GM23338 (cell line): ENCODE data around the gene RPS21. TPM values are rescaled to one million over a fixed set of nuclear protein-coding genes. Genes with fewer than 3 reads are reported as not detected.
A peak's percentile ranks its signal among the peaks of the same experiment; 100 is the strongest.

Source experiments
- ATAC-seq: fragments of 200-7000 bp; cut with Tn5 transposase; 3 replicates; pipeline ENCODE4 v1.9.1; 2020
- DNase-seq: peaks from one replicate; pipeline ENCODE4 v3.0.0-alpha.2; 2015; ENCODE audit warnings: low spot score
- H2AFZ ChIP-seq: fragments of 200-600 bp; sonication (generic); 2 replicates; pipeline ENCODE4 v1.8.0; 2016; ENCODE audit warnings: antibody characterized with exemption, mild to moderate bottlenecking, moderate library complexity
- H3F3A ChIP-seq: fragments of 200-600 bp; sonication (generic); replicated peaks from 2 replicates; pipeline ENCODE4 v1.8.0; 2017; ENCODE audit warnings: antibody characterized with exemption, mixed run types, low read depth
- H3K27ac ChIP-seq: fragments of 200-600 bp; sonication (generic); 2 replicates; pipeline ENCODE4 v1.6.1; 2016; ENCODE audit warnings: low read depth
- H3K27me3 ChIP-seq: fragments of 200-600 bp; sonication (generic); 2 replicates; pipeline ENCODE4 v1.8.0; 2016; ENCODE audit warnings: mild to moderate bottlenecking, mixed run types, moderate library complexity; ENCODE audit not compliant: insufficient read depth
- H3K36me3 ChIP-seq: fragments of 200-600 bp; sonication (generic); 2 replicates; pipeline ENCODE4 v1.8.0; 2016; ENCODE audit warnings: mild to moderate bottlenecking; ENCODE audit not compliant: insufficient read depth
- H3K4me1 ChIP-seq: fragments of 200-600 bp; sonication (generic); 2 replicates; pipeline ENCODE4 v1.8.0; 2016; ENCODE audit warnings: mild to moderate bottlenecking, moderate library complexity; ENCODE audit not compliant: insufficient read depth
- H3K4me2 ChIP-seq: fragments of 200-600 bp; sonication (generic); 2 replicates; pipeline ENCODE4 v1.7.1; 2017; ENCODE audit warnings: mixed run types
- H3K4me3 ChIP-seq: fragments of 200-600 bp; sonication (generic); 2 replicates; pipeline ENCODE4 v1.6.1; 2016; ENCODE audit warnings: mixed run types
- H3K79me2 ChIP-seq: fragments of 200-600 bp; sonication (generic); replicated peaks from 2 replicates; pipeline ENCODE4 v1.8.0; 2017; ENCODE audit warnings: mild to moderate bottlenecking; ENCODE audit not compliant: insufficient read depth
- H3K9me2 ChIP-seq: fragments of 200-600 bp; sonication (generic); 2 replicates; pipeline ENCODE4 v1.8.0; 2017; ENCODE audit not compliant: insufficient read depth
- H4K20me1 ChIP-seq: fragments of 200-600 bp; sonication (generic); replicated peaks from 2 replicates; pipeline ENCODE4 v1.8.0; 2017; ENCODE audit warnings: mild to moderate bottlenecking; ENCODE audit not compliant: insufficient read depth
- H3K27ac Mint-ChIP-seq: 2 replicates; pipeline ENCODE4 v1.8.0; 2020; ENCODE audit warnings: inconsistent platforms, mild to moderate bottlenecking, moderate library complexity, mixed read lengths
- H3K27me3 Mint-ChIP-seq: 3 replicates; pipeline ENCODE4 v1.8.0; 2022; ENCODE audit warnings: low read depth, mild to moderate bottlenecking, moderate library complexity, mixed read lengths, inconsistent platforms; ENCODE audit not compliant: insufficient read depth, poor library complexity
- H3K36me3 Mint-ChIP-seq: 3 replicates; pipeline ENCODE4 v1.8.0; 2021; ENCODE audit warnings: low read depth, mild to moderate bottlenecking, inconsistent platforms, moderate library complexity, mixed read lengths
- H3K4me1 Mint-ChIP-seq: 3 replicates; pipeline ENCODE4 v1.8.0; 2020; ENCODE audit warnings: mild to moderate bottlenecking, inconsistent platforms, mixed read lengths
- H3K4me3 Mint-ChIP-seq: 3 replicates; pipeline ENCODE4 v1.8.0; 2021; ENCODE audit warnings: moderate library complexity, mild to moderate bottlenecking, inconsistent platforms, mixed read lengths
- H3K9me3 Mint-ChIP-seq: 3 replicates; pipeline ENCODE4 v1.8.0; 2020; ENCODE audit warnings: moderate library complexity, mild to moderate bottlenecking, inconsistent platforms, mixed read lengths
- CREB1 ChIP-seq: fragments of 250-450 bp; sonication (Bioruptor Pico); IDR thresholded peaks from 2 replicates; pipeline ENCODE4 v1.5.0; 2020; ENCODE audit warnings: low read depth, mild to moderate bottlenecking, moderate library complexity
- EZH2 ChIP-seq: fragments of 200-600 bp; sonication (generic); IDR thresholded peaks from one replicate; pipeline ENCODE4 v1.8.0; 2017; ENCODE audit warnings: antibody characterized with exemption, mild to moderate bottlenecking, low read depth; ENCODE audit not compliant: unreplicated experiment
- EZH2phosphoT487 ChIP-seq: fragments of 200-600 bp; sonication (generic); IDR thresholded peaks from one replicate; pipeline ENCODE4 v1.8.1; 2018; ENCODE audit warnings: antibody characterized with exemption; ENCODE audit not compliant: unreplicated experiment
- JUNB ChIP-seq: IDR thresholded peaks from one replicate; pipeline ENCODE4 v1.6.1; 2016; ENCODE audit warnings: antibody characterized with exemption; ENCODE audit not compliant: unreplicated experiment
- NANOG ChIP-seq: IDR thresholded peaks from 2 replicates; pipeline ENCODE4 v1.6.1; 2016; ENCODE audit warnings: antibody characterized with exemption, borderline replicate concordance
- POLR2AphosphoS5 ChIP-seq: IDR thresholded peaks from 2 replicates; pipeline ENCODE4 v1.6.1; 2016; ENCODE audit warnings: antibody characterized with exemption, low read depth
- STAT1 ChIP-seq: IDR thresholded peaks from one replicate; pipeline ENCODE4 v1.6.1; 2016; ENCODE audit warnings: antibody characterized with exemption; ENCODE audit not compliant: unreplicated experiment
- ZNF114 ChIP-seq: fragments of 250-450 bp; sonication (Bioruptor Pico); IDR thresholded peaks from 2 replicates; pipeline ENCODE4 v1.5.0; 2020; ENCODE audit warnings: mild to moderate bottlenecking, moderate library complexity
- ZNF331 ChIP-seq: fragments of 250-450 bp; sonication (Bioruptor Pico); IDR thresholded peaks from 2 replicates; pipeline ENCODE4 v1.5.0; 2020; ENCODE audit warnings: low read depth, mild to moderate bottlenecking, moderate library complexity
- polyA plus RNA-seq: library from polyadenylated mRNA; unstranded; fragments of >200 nt; fragmentation: Nextera tagmentation; extraction: Ambion mirVana; gene quantifications from 2 replicates; pipeline ENCODE4 v1.2.1, GENCODE V29; 2016
- total RNA-seq: library from RNA; depleted of rRNA; stranded (reverse); fragments of >200 nt; shearing (Covaris generic); gene quantifications from 2 replicates; pipeline ENCODE4 v1.2.3, GENCODE V29; 2014
- TF ChIP-seq, protein P1 (sequence below): IDR thresholded peaks from 2 replicates; pipeline ENCODE4 v1.6.1; 2016; ENCODE audit warnings: antibody characterized with exemption
- TF ChIP-seq, protein P2 (sequence below), 2 experiments: fragments of 200-600 bp in 1 of 2; sonication (generic) in 1 of 2; conservative IDR thresholded peaks; 2 replicates each; pipeline versions ENCODE4 v1.5.1 to v1.6.1; 2016 to 2017; ENCODE audit warnings: antibody characterized with exemption in 2 of 2, low read depth in 2 of 2, mild to moderate bottlenecking in 2 of 2, moderate library complexity in 1 of 2
- TF ChIP-seq, protein P3 (sequence below): IDR thresholded peaks from one replicate; pipeline ENCODE4 v1.6.1; 2018; ENCODE audit warnings: antibody characterized with exemption; ENCODE audit not compliant: unreplicated experiment

RPS21 gene
- total and polyA plus RNA-seq, 2 experiments from 2014 or later: 759 to 2,298 TPM

DNA sequence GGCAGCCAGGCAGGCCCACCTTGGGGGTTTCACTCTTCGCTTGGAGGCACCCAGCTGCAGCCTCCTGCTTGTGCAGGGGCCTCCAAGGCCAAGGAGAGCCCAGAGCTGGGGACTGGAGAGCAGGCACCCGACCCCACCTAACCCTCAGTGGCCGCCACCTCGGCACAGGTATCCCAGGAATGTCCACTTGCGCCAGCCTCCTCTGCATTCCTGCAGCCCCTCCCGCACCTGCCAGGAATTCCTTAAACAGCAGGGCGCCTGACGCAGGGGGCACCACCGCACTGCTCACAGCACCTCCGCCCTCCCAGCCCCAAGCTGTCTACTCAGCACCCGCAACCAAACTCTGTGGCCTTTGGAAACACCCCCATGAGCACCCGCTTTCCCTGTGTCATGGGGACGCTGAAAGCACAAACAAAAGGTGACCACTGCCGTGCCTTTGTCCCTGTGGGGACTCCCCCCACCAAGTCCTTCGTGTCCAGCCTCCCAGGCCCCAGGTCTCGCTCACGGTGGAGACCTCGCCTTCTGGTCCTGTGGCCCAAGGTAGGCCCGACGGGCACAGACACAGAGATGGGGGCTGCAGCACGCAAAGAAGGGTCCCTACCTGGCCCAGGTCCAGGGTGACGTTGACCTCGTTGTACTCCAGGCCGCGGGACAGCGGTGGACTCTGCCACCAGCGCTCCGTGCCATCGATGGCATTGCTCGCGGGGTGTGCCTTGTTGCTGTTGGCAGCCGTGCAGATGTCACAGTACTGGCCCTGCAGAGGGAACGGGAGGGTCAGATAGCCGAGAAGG lies 24.9 kb upstream of the RPS21 start:
- peak overlapping the region; percentile 48; the same call in 2 of the 3 replicates for H3K4me3 Mint-ChIP-seq
- H3K4me2 ChIP-seq: peak overlapping the region; percentile 97
- H3K9me3 Mint-ChIP-seq: no peaks in the 10 kb centered on the region
- H3K4me1 Mint-ChIP-seq: peaks cover 47% of the 10 kb centered on the region
- peaks cover 47% of the 10 kb centered on the region for H3K4me1 ChIP-seq
- H3K36me3 ChIP-seq: no peaks in the 10 kb centered on the region
- H3K4me3 ChIP-seq: peak overlapping the region; percentile 41; the same call in 1 of the 2 replicates
- H3K79me2 ChIP-seq: peaks cover 88% of the 10 kb centered on the region
- no peaks in the 10 kb centered on the region for H3K9me2 ChIP-seq
- ATAC-seq (peak; percentile 59), DNase-seq (peak; percentile 96)
- H4K20me1 ChIP-seq: peaks cover 6% of the 10 kb centered on the region
- peaks cover 18% of the 10 kb centered on the region for H3K27me3 Mint-ChIP-seq
- H2AFZ ChIP-seq: no peak overlapping the region
- H3K36me3 Mint-ChIP-seq: peaks cover 3% of the 10 kb centered on the region; the same call in 1 of the 3 replicates
- H3F3A ChIP-seq: peaks cover 28% of the 10 kb centered on the region
- no peaks in the 10 kb centered on the region for H3K27me3 ChIP-seq
- peak overlapping the region; percentile 94 for H3K27ac Mint-ChIP-seq
- TF ChIP-seq, protein P1, sequence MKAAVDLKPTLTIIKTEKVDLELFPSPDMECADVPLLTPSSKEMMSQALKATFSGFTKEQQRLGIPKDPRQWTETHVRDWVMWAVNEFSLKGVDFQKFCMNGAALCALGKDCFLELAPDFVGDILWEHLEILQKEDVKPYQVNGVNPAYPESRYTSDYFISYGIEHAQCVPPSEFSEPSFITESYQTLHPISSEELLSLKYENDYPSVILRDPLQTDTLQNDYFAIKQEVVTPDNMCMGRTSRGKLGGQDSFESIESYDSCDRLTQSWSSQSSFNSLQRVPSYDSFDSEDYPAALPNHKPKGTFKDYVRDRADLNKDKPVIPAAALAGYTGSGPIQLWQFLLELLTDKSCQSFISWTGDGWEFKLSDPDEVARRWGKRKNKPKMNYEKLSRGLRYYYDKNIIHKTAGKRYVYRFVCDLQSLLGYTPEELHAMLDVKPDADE: no peak
- TF ChIP-seq CREB1 (CRISPR knock-in tag): peak; percentile 50; the same call in 1 of the 2 replicates
- TF ChIP-seq, protein P2, sequence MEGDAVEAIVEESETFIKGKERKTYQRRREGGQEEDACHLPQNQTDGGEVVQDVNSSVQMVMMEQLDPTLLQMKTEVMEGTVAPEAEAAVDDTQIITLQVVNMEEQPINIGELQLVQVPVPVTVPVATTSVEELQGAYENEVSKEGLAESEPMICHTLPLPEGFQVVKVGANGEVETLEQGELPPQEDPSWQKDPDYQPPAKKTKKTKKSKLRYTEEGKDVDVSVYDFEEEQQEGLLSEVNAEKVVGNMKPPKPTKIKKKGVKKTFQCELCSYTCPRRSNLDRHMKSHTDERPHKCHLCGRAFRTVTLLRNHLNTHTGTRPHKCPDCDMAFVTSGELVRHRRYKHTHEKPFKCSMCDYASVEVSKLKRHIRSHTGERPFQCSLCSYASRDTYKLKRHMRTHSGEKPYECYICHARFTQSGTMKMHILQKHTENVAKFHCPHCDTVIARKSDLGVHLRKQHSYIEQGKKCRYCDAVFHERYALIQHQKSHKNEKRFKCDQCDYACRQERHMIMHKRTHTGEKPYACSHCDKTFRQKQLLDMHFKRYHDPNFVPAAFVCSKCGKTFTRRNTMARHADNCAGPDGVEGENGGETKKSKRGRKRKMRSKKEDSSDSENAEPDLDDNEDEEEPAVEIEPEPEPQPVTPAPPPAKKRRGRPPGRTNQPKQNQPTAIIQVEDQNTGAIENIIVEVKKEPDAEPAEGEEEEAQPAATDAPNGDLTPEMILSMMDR (conservative IDR thresholded peaks at IDR 0.05; ENCODE audit: low read depth in 2 of 2): peak in 1 of 2 experiments; percentile 9; a peak in 1 of 4 replicates
- peak overlapping the region; percentile 99 for H3K27ac ChIP-seq

DNA sequence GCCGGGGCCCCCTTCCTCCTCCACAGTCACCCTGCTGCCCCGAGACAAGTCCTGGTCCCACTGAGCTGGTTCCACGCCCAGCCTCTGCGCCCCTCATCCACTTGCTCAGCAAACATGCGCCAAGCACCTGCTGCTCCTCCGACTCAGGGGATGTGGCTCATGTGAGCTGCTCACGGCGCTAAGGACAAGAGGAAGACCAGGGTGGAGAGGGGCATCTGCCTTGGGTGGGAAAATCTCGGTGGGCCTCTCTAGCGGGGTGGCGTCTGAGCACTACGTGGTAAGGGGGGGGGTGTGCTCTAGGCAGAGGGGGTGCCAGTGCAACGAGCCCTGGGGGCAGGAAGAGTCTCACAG lies 24.3 kb upstream of the RPS21 start:
- peak overlapping the region; percentile 97 for H3K4me2 ChIP-seq
- no peak for DNase-seq
- ATAC-seq: no peak
- TF ChIP-seq NANOG (no peak), EZH2 (no peak), POLR2AphosphoS5 (no peak), ZNF331 (CRISPR knock-in tag) (no peak), CREB1 (CRISPR knock-in tag) (no peak), EZH2phosphoT487 (no peak), STAT1 (no peak), ZNF114 (CRISPR knock-in tag) (no peak), JUNB (no peak)
- TF ChIP-seq, protein P2 (conservative IDR thresholded peaks at IDR 0.05; ENCODE audit: low read depth in 2 of 2): no peak
- TF ChIP-seq, protein P1: no peak
- TF ChIP-seq, protein P3, sequence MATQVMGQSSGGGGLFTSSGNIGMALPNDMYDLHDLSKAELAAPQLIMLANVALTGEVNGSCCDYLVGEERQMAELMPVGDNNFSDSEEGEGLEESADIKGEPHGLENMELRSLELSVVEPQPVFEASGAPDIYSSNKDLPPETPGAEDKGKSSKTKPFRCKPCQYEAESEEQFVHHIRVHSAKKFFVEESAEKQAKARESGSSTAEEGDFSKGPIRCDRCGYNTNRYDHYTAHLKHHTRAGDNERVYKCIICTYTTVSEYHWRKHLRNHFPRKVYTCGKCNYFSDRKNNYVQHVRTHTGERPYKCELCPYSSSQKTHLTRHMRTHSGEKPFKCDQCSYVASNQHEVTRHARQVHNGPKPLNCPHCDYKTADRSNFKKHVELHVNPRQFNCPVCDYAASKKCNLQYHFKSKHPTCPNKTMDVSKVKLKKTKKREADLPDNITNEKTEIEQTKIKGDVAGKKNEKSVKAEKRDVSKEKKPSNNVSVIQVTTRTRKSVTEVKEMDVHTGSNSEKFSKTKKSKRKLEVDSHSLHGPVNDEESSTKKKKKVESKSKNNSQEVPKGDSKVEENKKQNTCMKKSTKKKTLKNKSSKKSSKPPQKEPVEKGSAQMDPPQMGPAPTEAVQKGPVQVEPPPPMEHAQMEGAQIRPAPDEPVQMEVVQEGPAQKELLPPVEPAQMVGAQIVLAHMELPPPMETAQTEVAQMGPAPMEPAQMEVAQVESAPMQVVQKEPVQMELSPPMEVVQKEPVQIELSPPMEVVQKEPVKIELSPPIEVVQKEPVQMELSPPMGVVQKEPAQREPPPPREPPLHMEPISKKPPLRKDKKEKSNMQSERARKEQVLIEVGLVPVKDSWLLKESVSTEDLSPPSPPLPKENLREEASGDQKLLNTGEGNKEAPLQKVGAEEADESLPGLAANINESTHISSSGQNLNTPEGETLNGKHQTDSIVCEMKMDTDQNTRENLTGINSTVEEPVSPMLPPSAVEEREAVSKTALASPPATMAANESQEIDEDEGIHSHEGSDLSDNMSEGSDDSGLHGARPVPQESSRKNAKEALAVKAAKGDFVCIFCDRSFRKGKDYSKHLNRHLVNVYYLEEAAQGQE: no peak

More for the DNA sequence above, 24.3 kb upstream of the RPS21 start:
- Mint-ChIP-seq H3K4me1 (peaks cover 47% of the 10 kb centered on the region), H3K27me3 (peaks cover 18% of the 10 kb centered on the region), H3K9me3 (no peaks in the 10 kb centered on the region), H3K36me3 (peaks cover 3% of the 10 kb centered on the region; the same call in 1 of the 3 replicates), H3K27ac (peak overlapping the region; percentile 94), H3K4me3 (peak overlapping the region; percentile 26; the same call in 2 of the 3 replicates)
- H3F3A ChIP-seq: peaks cover 28% of the 10 kb centered on the region
- H3K4me3 ChIP-seq: no peak overlapping the region; the same call in 1 of the 2 replicates
- peaks cover 47% of the 10 kb centered on the region for H3K4me1 ChIP-seq
- H3K9me2 ChIP-seq: no peaks in the 10 kb centered on the region
- H3K79me2 ChIP-seq: peaks cover 82% of the 10 kb centered on the region
- H3K27me3 ChIP-seq: no peaks in the 10 kb centered on the region
- H2AFZ ChIP-seq: no peak overlapping the region
- no peaks in the 10 kb centered on the region for H3K36me3 ChIP-seq
- H4K20me1 ChIP-seq: peaks cover 6% of the 10 kb centered on the region
- peak overlapping the region; percentile 99 for H3K27ac ChIP-seq
